ENCODE measurements around the gene BTNL9.
"Not testable (repeated sequence)": the region's sequence is repeated elsewhere in the genome, so short reads cannot be mapped to it uniquely, and the experiment has no call there.

DNA sequence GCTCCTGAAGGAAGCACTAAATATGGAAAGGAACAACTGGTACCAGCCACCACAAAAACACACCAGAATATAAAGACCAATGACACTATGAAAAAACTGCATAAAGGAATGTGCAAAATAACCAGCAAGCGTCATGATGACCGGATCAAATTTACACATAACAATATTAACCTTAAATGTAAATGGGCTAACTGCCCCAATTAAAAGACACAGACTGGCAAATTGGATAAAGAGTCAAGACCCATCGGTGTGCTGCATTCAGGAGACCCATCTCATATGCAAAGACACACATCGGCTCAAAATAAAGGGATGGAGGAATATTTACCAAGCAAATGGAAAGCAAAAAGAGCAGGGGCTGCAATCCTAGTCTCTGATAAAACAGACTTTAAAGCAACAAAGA, 30.0 kb upstream of the BTNL9 start:
- TF ChIP-seq, protein P1, sequence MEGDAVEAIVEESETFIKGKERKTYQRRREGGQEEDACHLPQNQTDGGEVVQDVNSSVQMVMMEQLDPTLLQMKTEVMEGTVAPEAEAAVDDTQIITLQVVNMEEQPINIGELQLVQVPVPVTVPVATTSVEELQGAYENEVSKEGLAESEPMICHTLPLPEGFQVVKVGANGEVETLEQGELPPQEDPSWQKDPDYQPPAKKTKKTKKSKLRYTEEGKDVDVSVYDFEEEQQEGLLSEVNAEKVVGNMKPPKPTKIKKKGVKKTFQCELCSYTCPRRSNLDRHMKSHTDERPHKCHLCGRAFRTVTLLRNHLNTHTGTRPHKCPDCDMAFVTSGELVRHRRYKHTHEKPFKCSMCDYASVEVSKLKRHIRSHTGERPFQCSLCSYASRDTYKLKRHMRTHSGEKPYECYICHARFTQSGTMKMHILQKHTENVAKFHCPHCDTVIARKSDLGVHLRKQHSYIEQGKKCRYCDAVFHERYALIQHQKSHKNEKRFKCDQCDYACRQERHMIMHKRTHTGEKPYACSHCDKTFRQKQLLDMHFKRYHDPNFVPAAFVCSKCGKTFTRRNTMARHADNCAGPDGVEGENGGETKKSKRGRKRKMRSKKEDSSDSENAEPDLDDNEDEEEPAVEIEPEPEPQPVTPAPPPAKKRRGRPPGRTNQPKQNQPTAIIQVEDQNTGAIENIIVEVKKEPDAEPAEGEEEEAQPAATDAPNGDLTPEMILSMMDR (conservative IDR thresholded peaks at IDR 0.05; ENCODE audit: low read length): not testable (repeated sequence)
- TF ChIP-seq EZH2phosphoT487 (IDR thresholded peaks at IDR 0.05; ENCODE audit: borderline replicate concordance, low read depth, low read length): not testable (repeated sequence)

All from OCI-LY7 (cell line).